Measurements from ENCODE around the gene TSPAN9. TPM values are rescaled to one million over a fixed set of nuclear protein-coding genes. Genes with fewer than 3 reads are reported as not detected.
"Not testable (repeated sequence)": the region's sequence is repeated elsewhere in the genome, so short reads cannot be mapped to it uniquely, and the experiment has no call there.

The TSPAN9 gene
- total RNA-seq, 1 donor from 2014 or later: 20.5 TPM

DNA sequence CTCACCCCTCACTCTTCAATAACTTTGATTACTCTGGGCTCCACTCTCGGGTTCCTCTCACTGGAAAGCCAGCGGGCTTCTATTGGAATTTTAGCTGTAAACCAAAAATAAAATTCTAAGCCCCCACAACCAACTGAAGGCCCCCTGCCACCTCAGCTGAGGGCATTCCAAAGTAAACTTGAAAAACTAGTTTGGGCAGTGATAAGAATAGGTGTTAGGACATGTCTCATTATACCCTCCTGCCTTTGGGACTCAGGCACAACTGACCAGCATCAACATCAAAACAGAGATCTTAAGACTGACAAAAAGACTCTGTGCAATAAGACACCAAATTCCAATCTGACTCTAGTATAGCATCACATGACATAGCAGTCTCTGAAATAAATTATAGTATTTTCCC, 11.9 kb upstream of the TSPAN9 start:
- TF ChIP-seq, protein P1, sequence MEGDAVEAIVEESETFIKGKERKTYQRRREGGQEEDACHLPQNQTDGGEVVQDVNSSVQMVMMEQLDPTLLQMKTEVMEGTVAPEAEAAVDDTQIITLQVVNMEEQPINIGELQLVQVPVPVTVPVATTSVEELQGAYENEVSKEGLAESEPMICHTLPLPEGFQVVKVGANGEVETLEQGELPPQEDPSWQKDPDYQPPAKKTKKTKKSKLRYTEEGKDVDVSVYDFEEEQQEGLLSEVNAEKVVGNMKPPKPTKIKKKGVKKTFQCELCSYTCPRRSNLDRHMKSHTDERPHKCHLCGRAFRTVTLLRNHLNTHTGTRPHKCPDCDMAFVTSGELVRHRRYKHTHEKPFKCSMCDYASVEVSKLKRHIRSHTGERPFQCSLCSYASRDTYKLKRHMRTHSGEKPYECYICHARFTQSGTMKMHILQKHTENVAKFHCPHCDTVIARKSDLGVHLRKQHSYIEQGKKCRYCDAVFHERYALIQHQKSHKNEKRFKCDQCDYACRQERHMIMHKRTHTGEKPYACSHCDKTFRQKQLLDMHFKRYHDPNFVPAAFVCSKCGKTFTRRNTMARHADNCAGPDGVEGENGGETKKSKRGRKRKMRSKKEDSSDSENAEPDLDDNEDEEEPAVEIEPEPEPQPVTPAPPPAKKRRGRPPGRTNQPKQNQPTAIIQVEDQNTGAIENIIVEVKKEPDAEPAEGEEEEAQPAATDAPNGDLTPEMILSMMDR (conservative IDR thresholded peaks at IDR 0.05; ENCODE audit: low read depth, low read length): no peak
- no peak for DNase-seq (ENCODE audit: low read depth)
- no peak overlapping the region for H3K4me3 ChIP-seq (ENCODE audit: low read depth, low read length)

DNA sequence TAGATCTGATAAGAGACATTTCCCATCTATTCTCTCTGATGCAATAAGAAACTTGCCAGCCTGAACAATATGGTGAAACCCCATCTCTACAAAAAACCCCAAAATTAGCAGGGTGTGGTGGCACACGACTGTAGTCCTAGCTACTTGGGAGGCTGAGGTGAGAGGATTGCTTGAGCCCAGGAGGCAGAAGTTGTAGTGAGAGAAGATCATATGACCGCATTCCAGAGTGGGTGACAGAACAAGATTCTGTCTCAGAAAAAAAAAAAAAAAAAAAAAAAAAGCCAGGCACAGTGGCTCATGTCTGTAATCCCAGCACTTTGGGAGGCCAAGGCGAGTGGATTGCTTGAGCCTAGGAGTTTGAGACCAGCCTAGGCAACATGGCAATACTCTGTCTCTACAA, 11.3 kb upstream of the TSPAN9 start:
- not testable (repeated sequence) for H3K4me3 ChIP-seq (ENCODE audit: low read depth, low read length); DNase-seq (ENCODE audit: low read depth)

DNA sequence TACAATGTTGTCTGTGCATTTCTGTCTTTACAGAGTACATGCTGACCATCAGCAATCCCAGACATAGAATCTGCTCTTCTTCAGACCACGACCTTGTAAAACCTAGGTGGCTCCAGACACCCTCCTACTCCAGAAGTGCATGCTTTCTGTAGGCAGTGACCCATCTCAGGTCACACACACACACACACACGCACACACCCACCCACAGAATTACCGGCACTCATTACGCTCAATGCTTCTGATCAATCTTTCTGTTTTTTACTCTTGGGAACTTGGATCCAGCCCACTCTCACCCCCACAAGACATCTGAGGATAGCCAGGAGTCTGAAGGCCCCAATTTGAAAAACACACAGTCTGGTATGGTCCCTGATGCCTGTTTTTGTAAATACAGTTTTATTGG, 7.5 kb upstream of the TSPAN9 start:
- TF ChIP-seq, protein P1 (conservative IDR thresholded peaks at IDR 0.05; ENCODE audit: low read depth, low read length): no peak
- no peak overlapping the region for H3K4me3 ChIP-seq (ENCODE audit: low read depth, low read length)
- DNase-seq (ENCODE audit: low read depth): no peak

DNA sequence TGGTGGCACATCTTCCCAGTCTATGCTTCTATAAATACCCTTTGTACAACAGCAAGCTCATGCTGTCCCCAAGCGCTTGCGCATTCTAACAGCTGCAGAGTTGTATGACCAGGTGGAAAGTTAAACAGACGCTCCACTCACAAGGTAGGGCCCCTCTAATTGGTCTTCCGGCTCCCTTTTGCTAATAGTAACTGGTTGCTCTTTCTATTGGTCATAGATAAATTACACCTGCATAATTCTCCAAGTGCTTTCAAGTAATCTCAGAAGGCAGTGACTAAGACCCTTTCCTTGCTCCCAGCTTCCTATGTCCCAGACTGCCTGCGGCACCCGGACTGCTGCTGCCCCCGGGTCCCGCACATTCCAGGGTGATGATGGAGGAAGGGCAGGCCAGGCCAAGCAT, 6.1 kb upstream of the TSPAN9 start:
- TF ChIP-seq, protein P1 (conservative IDR thresholded peaks at IDR 0.05; ENCODE audit: low read depth, low read length): no peak
- no peak for DNase-seq (ENCODE audit: low read depth)
- H3K4me3 ChIP-seq (ENCODE audit: low read depth, low read length): no peak overlapping the region

DNA sequence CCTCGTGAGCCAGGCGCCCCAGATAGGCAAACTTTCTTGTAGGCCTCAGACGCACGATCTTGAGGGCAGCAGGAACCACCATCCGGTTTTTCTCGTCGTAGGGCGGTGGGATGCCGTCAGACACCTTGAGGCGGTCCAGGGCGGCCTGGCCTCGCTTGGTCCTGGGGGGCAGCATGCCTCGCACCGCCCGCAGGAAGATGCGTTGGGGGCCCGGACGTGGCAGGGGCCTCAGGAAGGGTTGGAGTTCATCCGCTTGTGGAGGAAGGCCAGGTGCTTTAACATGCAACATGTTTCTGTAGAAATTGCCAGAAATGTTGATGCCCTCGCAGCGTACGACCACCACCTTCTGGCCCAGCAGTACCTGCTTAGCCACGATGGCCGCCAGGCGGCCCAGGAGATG, 5.5 kb upstream of the TSPAN9 start:
- no peak overlapping the region for H3K4me3 ChIP-seq (ENCODE audit: low read depth, low read length)
- TF ChIP-seq, protein P1 (conservative IDR thresholded peaks at IDR 0.05; ENCODE audit: low read depth, low read length): no peak
- DNase-seq (ENCODE audit: low read depth): no peak

DNA sequence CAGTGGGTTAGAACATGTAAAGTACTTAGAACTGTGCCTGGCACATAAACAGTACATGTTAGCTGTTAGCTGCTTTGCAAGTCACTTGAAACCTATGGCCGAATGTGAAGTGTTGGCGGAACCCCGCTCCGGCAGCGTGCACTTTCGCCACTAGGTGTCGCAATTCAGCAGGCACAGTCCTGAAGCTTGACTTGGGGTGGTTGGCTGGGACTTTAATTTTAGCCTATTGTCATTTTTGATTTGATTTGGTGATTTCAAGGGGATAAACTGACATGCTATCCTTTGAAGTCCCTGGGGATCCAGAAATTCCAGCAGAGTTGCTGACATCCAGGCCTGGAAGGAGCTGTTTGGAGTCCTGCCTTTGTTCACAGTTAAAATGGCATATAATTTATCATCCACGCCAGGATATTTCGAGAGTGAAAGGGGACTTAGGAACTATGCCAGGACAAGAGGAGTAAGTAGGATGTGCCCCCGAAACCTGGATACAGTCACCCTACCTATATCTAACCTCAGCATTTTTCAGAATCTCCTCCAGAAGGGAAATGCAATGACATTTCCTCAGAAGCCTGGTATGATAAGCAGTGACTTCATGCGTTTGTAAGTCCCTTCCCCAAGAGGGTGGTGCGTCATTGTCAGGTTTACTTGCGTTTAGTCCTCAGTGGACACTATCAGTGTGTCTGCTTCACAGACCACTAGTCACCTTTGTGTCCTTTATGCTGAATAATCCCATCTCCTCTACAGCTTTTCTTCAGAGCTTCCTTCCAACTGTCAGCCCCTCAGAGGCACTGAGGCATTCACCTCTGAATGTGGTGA, 3.5 kb upstream of the TSPAN9 start:
- H3K4me3 ChIP-seq (ENCODE audit: low read depth, low read length): peak overlapping the region; percentile 15
- DNase-seq (ENCODE audit: low read depth): peak; percentile 43
- TF ChIP-seq, protein P1 (conservative IDR thresholded peaks at IDR 0.05; ENCODE audit: low read depth, low read length): peak; percentile 99

DNA sequence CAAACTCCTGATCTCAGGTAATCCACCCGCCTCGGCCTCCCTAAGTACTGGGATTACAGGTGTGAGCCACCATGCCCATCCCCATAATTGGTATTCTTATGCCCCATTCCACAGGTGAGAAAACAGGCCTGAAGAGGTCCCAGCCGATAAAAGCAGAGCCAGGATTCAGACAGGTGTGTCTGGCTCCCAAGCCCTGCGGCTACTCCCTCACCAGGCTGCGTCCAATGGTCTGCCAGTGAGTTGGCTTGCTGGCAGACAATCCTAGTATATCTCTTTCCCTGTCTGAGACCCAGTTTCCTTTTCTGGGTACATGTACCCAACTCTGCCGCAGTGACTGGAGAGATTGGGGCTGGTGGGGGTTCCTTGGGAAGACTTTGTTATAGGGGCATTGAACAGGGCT, 1.9 kb upstream of the TSPAN9 start:
- no peak for DNase-seq (ENCODE audit: low read depth)
- TF ChIP-seq, protein P1 (conservative IDR thresholded peaks at IDR 0.05; ENCODE audit: low read depth, low read length): no peak
- H3K4me3 ChIP-seq (ENCODE audit: low read depth, low read length): no peak overlapping the region
